ENCODE results near the gene ZNF236.

- TF ChIP-seq CTCF (conservative IDR thresholded peaks at IDR 0.05; ENCODE audit: low read depth, low read length) (no peak), EZH2 (IDR thresholded peaks at IDR 0.05; ENCODE audit: borderline replicate concordance, low read depth, low read length, poor library complexity, severe bottlenecking) (no peak)
These were observed 72.4 kb downstream of the ZNF236 start for GRCh38 chr18:76894566-76895346.

All from A673 (cell line).